SK-N-MC (cell line): ENCODE measurements around the gene SLC16A9.

Experiments used
- EZH2 ChIP-seq: fragments of 200-600 bp; sonication (generic); IDR thresholded peaks from one replicate; pipeline ENCODE4 v1.6.1; 2017; ENCODE audit warnings: antibody characterized with exemption
- POLR2AphosphoS5 ChIP-seq: IDR thresholded peaks from 2 replicates; pipeline ENCODE4 v1.6.1; 2012; ENCODE audit warnings: mild to moderate bottlenecking, low read depth, low read length, borderline replicate concordance

GRCh38 chr10:59633063-59633462 is 76.6 kb downstream of the SLC16A9 start:
- TF ChIP-seq EZH2, result no peak
- TF ChIP-seq POLR2AphosphoS5, result no peak
